H54 (cell line): ENCODE results near the gene DCTD.

Source experiments
- DNase-seq: peaks from one replicate; pipeline ENCODE4 v3.0.0; 2011; ENCODE audit warnings: low spot score, mixed read lengths; ENCODE audit not compliant: insufficient read length
- FAIRE-seq: peaks from 3 replicates; lab custom pipeline; 2011; peaks lifted over from hg19 to GRCh38; lab: Jason Lieb, UNC
- POLR2A ChIP-seq: IDR thresholded peaks from 2 replicates; pipeline ENCODE4 v1.6.1; 2011; ENCODE audit warnings: low read depth, mild to moderate bottlenecking, low read length

Gene DCTD

GRCh38 chr4:182917182-182918043 is at the start of gene DCTD:
TSS of gene DCTD (minus strand) at chr4:182917386. CDS start at chr4:182915568, 1,818 bp downstream.
- no peak for FAIRE-seq
- DNase-seq = peak; percentile 30
- peak; percentile 64 for TF ChIP-seq POLR2A

DNA sequence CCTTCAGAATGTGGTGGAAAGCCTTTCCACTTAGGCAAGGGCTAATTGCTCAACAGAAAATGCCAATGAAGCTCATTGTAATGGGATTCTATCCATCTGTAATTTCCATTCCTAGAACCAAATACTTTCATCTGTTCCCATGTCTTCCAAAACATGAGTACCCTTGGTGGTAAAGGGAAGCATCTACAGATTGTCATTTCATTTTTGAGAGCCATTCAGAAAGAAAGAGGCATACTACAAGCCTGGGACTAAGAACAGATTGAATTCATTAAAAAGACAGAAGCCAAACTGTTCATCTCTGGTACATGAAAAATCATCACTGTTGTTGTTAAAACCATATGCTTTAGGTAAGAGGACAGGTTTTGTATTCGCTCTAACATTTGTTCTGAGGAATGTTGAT is 43.6 kb upstream of the DCTD start:
- DNase-seq = no peak
- no peak for TF ChIP-seq POLR2A
- no peak for FAIRE-seq

GRCh38 chr4:182960228-182960627 is 43.0 kb upstream of the DCTD start:
- DNase-seq (no peak), FAIRE-seq (no peak)
- TF ChIP-seq POLR2A = no peak

- no peak for FAIRE-seq
- no peak for TF ChIP-seq POLR2A
- DNase-seq = no peak
These were observed 38.2 kb upstream of the DCTD start for GRCh38 chr4:182955411-182955810.

- DNase-seq = no peak
- no peak for FAIRE-seq
- TF ChIP-seq POLR2A = no peak
These were observed 27.5 kb upstream of the DCTD start for GRCh38 chr4:182944484-182945213.

DNA sequence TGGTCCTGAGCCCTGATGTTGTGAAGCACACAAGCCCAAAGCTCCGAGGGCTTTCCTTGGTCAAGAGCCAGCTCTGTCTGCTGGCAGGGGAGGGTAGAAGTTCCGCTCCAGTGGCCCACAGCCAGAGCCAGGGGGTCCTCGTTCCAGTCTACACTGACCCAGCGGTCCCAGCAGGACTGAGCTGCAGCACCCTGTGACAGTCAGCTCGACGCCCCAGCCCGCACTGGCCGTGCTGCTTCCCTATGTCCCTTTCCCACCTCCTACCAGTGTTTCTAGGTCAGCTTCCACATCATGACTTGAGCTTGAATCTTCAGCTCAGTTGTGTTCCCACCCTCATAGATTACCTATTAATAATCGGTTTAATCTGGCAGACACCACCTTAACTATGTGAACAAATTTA is 22.5 kb upstream of the DCTD start:
- FAIRE-seq = no peak
- no peak for TF ChIP-seq POLR2A
- DNase-seq = no peak

GRCh38 chr4:182938205-182938645 is 21.0 kb upstream of the DCTD start:
- DNase-seq = peak; percentile 53
- no peak for FAIRE-seq
- TF ChIP-seq POLR2A = no peak

DNA sequence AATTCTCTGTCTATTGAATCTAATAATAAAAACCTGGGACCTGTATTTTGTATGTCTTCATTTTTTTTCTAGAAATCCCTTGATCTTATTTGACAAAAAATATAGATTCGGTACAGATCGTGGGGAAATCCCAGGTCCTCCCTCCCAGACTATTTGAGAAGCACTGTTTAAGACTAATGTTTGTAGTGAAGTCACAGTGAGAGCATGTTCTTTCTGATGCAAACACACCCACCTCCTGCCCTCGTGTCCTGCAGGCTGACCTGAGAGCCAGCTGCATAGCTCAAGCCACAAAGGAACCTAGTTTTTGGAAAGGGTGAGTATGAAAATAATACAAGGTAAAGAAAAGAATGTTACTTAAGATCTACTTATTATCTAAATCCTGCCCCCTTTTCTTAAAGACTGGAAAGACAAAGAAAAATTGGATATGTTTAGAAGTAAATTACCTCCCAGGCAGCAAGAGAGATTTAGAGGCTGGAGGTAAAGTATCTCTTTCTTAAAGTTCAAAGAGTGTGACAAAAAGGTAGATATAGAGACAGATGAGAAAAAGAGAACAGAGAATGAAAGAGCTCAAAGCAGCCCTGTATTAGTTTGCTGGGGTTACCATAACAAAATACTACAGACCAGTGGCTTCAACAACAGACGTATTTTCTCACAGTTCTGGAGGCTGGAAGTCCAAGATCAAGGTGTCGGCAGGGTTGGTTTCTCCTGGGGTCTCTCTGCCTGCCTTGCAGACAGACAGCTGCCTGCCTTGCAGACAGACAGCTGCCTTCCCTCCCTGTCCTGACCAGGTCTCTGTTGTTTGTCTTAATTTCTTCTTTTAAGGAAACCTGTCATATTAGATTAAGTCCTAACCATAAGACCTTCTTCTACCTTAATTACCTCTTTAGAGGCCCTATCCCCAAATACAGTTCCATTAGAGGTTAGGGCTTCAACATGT is 20.4 kb upstream of the DCTD start:
- no peak for FAIRE-seq
- DNase-seq = no peak
- no peak for TF ChIP-seq POLR2A

DNA sequence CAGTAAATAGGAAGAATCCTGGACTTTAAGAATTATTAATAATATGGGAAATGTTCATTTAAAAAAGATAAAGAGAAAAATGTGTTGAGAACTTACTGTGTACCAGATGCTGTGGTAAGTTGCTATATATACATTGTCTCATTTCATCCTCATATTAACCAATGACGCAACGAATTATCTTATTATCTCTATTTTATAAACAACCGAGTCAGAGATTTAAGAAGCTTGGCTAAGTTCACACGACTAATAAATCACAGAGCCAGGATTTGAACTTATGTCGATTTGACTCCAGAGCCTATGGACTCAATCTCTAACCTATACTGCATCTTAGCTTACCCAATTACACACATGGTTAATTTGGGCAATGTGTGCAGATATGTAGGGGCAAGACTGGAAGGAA is 15.5 kb upstream of the DCTD start:
- FAIRE-seq (no peak), DNase-seq (no peak)
- no peak for TF ChIP-seq POLR2A

GRCh38 chr4:182931691-182932345 is 14.6 kb upstream of the DCTD start:
- DNase-seq = no peak
- TF ChIP-seq POLR2A = no peak
- FAIRE-seq = no peak

DNA sequence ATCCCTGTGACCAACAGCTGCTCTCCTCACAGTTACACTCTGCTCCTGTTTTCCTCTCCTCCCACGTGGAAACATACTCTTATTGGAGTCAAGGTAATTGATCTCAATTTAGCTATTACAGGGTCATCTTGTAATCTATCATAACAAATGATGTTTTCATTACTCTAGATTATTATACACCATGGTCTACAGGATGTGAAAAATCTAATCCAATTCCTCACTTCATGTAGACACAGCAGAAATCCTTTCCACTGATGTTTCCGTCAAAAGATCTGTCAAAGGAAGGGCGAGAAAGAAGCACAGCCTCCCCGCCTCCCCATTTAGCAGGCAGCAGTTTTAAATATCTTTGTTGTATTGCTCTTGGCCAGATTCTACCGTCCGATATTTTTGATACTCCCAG is 13.7 kb upstream of the DCTD start:
- no peak for TF ChIP-seq POLR2A
- no peak for DNase-seq
- FAIRE-seq = no peak

GRCh38 chr4:182929296-182929695 is 12.1 kb upstream of the DCTD start:
- peak; percentile 8 for DNase-seq
- no peak for FAIRE-seq
- no peak for TF ChIP-seq POLR2A

DNA sequence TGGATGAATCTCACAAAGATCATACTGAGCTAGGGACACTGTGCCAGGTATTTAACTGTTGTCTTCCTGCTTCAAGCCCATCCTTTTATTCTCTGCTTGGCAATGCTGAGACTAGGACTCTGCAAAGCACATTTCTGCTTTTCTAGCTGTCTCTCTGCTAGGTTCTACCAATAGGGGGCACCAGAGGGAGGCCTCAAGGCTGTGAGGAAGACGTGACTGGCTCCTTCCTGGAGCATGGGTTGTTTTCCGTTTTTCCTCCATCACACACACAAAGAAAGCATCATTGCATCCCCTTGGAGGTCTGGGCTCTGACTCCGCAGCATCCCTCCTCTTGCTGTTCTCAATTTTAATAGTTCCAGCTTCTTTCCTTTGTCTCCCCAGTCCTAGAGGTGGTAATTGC is 10.9 kb upstream of the DCTD start:
- no peak for TF ChIP-seq POLR2A
- DNase-seq (no peak), FAIRE-seq (no peak)

- TF ChIP-seq POLR2A = no peak
- DNase-seq (no peak), FAIRE-seq (no peak)
These were observed 10.3 kb upstream of the DCTD start for GRCh38 chr4:182927505-182927904.
